Activated B cell treated with CpG ODN at 0.5 μM for 24 hours (primary cell): ENCODE measurements around the gene CNOT6L. TPM values are rescaled to one million over a fixed set of nuclear protein-coding genes. Genes with fewer than 3 reads are reported as not detected.

Experiments
- ATAC-seq: fragments of 200-7000 bp; cut with Tn5 transposase; one replicate; pipeline ENCODE4 v1.10.0; 2021; ENCODE audit warnings: low read depth, mild to moderate bottlenecking, moderate library complexity
- CTCF ChIA-PET: fragments of 350-600 bp; sonication (Branson Sonifier 250); formaldehyde crosslinking; loops from one replicate; lab custom pipeline; 2021; ENCODE audit warnings: antibody characterized with exemption; lab: Charles Lee
- POLR2A ChIA-PET: fragments of 350-600 bp; sonication (Branson Sonifier 250); formaldehyde crosslinking; loops from one replicate; lab custom pipeline; 2021; ENCODE audit warnings: antibody characterized with exemption; lab: Charles Lee
- DNase-seq: peaks from one replicate; pipeline ENCODE4 v3.0.0; 2022
- H3K27ac Mint-ChIP-seq: one replicate; pipeline ENCODE4 v1.8.0; 2020; ENCODE audit warnings: mixed read lengths
- H3K27me3 Mint-ChIP-seq: one replicate; pipeline ENCODE4 v1.8.0; 2021; ENCODE audit warnings: mixed read lengths
- H3K36me3 Mint-ChIP-seq: one replicate; pipeline ENCODE4 v1.8.0; 2021; ENCODE audit warnings: low read depth, mixed read lengths
- H3K4me1 Mint-ChIP-seq: one replicate; pipeline ENCODE4 v1.8.0; 2021; ENCODE audit warnings: mixed read lengths
- H3K4me3 Mint-ChIP-seq: one replicate; pipeline ENCODE4 v1.8.0; 2020; ENCODE audit warnings: mild to moderate bottlenecking, mixed read lengths
- H3K9me3 Mint-ChIP-seq: one replicate; pipeline ENCODE4 v1.8.0; 2020; ENCODE audit warnings: mixed read lengths
- intact Hi-C: fragments of 100-400 bp; cut with micrococcal nuclease; formaldehyde crosslinking; loops from one replicate; pipeline ENCODE4 v1.15.1; 2024
- total RNA-seq: library from RNA; stranded (reverse); gene quantifications from 2 replicates; pipeline ENCODE4 v1.2.3, GENCODE V29; 2022
- TF ChIP-seq, protein P1 (sequence below): fragments of 200-600 bp; IDR thresholded peaks from one replicate; pipeline ENCODE4 v1.8.0; 2022; ENCODE audit warnings: antibody characterized with exemption, mild to moderate bottlenecking

CNOT6L gene
- total RNA-seq, 1 donor from 2014 or later, result 75.3 TPM

DNA sequence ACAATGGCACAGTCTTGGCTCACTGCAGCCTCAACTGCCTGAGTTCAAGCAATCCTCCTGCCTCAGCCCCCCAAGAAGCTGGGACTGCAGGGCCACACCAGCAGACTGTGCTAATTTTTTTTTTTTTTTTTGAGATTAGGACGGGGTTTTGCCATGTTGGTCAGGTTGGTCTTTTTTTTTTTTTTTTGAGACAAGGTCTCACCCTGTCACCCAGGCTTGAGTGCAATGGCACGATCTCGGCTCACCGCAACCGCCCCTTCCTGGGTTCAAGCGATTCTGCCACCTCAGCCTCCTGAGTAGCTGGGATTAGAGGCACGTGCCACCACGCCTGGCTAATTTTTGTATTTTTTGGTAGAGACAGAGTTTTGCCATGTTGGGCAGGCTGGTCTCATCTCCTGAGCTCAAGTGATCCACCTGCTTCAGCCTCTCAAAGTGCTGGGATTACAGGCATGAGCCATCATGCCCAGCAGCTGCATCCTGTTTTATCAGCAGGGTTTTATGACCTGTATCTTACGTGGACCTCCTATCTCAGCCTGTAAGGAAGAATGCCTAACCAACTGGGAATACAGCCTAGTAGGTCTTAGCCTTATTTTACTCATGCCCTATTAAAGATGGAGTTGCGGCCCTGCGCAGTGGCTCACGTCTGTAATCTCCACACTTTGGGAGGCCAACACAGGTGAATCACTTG is 30.3 kb upstream of the CNOT6L start:
- TF ChIP-seq, protein P1, sequence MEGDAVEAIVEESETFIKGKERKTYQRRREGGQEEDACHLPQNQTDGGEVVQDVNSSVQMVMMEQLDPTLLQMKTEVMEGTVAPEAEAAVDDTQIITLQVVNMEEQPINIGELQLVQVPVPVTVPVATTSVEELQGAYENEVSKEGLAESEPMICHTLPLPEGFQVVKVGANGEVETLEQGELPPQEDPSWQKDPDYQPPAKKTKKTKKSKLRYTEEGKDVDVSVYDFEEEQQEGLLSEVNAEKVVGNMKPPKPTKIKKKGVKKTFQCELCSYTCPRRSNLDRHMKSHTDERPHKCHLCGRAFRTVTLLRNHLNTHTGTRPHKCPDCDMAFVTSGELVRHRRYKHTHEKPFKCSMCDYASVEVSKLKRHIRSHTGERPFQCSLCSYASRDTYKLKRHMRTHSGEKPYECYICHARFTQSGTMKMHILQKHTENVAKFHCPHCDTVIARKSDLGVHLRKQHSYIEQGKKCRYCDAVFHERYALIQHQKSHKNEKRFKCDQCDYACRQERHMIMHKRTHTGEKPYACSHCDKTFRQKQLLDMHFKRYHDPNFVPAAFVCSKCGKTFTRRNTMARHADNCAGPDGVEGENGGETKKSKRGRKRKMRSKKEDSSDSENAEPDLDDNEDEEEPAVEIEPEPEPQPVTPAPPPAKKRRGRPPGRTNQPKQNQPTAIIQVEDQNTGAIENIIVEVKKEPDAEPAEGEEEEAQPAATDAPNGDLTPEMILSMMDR, result no peak
- Mint-ChIP-seq H3K36me3 (no peaks in the 10 kb centered on the region), H3K27ac (no peak overlapping the region), H3K9me3 (no peaks in the 10 kb centered on the region), H3K4me3 (no peak overlapping the region), H3K27me3 (no peaks in the 10 kb centered on the region), H3K4me1 (peaks cover 22% of the 10 kb centered on the region)
- intact Hi-C loops, result no loop called here
- no peak for DNase-seq
- ATAC-seq, result no peak
- CTCF ChIA-PET, result no interaction called here
- POLR2A ChIA-PET, result interaction anchor here (1.0 to 1.4 kb wide), 2 partner anchors 13 to 29 kb away, joined by 5 to 6 read pairs; partner anchors contain the start of gene MRPL1

DNA sequence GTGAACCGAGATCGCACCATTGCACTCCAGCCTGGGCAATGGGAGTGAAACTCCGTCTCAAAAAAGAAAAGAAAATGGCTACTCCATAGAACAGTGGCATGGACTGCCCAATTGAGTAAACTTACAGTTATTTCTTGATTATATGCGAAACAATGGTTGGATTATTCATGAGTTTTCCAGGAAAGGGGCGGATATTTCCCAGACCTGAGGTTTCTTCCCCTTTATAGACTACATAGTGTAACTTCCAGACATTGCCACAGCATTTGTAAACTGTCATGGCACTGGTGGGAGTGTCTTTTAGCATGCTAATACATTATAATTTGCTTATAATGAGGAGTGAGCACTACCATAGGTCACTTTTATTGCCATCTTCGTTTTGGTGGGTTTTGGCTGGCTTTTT is 29.3 kb upstream of the CNOT6L start:
- Mint-ChIP-seq H3K4me1 (peaks cover 13% of the 10 kb centered on the region), H3K27ac (no peak overlapping the region), H3K4me3 (no peak overlapping the region), H3K9me3 (no peaks in the 10 kb centered on the region), H3K27me3 (no peaks in the 10 kb centered on the region), H3K36me3 (no peaks in the 10 kb centered on the region)
- no peak for DNase-seq
- TF ChIP-seq, protein P1, result no peak
- ATAC-seq, result no peak
- POLR2A ChIA-PET, result interaction anchor here (1.0 kb wide), 1 partner anchor 28 kb away, joined by 5 read pairs; no protein-coding TSS in a partner anchor
- intact Hi-C loops, result no loop called here
- CTCF ChIA-PET, result no interaction called here

DNA sequence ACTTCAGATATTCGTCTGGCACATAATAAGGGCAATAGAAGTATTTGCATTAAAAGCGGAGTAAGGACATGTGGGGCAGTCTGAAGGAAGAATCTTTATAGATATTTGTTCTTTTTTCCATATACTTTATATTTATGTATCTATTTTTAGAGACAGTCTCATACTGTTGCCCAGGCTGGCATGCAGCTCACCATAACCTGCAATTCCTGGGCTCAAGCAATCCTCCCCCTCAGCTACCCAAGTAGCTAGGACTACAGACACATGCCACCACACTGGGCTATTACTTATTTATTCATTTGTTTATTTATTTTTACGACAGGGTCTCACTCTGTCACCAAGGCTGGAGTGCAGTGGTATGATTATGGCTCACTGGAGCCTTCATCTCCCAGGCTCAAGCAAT is 26.8 kb upstream of the CNOT6L start:
- no peaks in the 10 kb centered on the region for H3K9me3 Mint-ChIP-seq
- intact Hi-C loops, result no loop called here
- H3K36me3 Mint-ChIP-seq, result no peaks in the 10 kb centered on the region
- ChIA-PET POLR2A (no interaction called here), CTCF (no interaction called here)
- H3K4me1 Mint-ChIP-seq, result no peaks in the 10 kb centered on the region
- no peaks in the 10 kb centered on the region for H3K27me3 Mint-ChIP-seq
- no peak overlapping the region for H3K4me3 Mint-ChIP-seq
- no peak for ATAC-seq
- TF ChIP-seq, protein P1, result no peak
- no peak for DNase-seq
- H3K27ac Mint-ChIP-seq, result no peak overlapping the region

DNA sequence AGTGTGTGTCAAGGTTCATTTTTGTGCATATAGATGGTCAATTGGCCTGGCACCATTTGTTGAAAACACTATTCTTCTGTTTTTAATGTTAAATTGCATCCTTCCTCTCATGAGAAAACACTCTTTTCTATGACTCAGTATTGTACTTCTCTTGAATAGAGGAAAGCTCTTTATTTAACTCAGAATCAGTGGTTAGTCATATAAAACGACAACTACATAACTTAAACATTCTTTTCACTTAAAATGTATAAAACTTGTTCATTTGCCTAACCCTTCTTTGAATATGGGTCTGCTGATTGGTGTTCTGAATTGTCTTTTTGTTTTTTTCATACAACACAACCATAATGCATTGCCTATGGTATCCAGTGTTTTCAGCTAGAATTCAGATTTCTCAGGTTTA is 26.2 kb upstream of the CNOT6L start:
- H3K36me3 Mint-ChIP-seq, result no peaks in the 10 kb centered on the region
- H3K4me3 Mint-ChIP-seq, result no peak overlapping the region
- H3K9me3 Mint-ChIP-seq, result no peaks in the 10 kb centered on the region
- TF ChIP-seq, protein P1, result no peak
- DNase-seq (no peak), ATAC-seq (no peak)
- ChIA-PET POLR2A (no interaction called here), CTCF (no interaction called here)
- H3K27ac Mint-ChIP-seq, result no peak overlapping the region
- H3K27me3 Mint-ChIP-seq, result no peaks in the 10 kb centered on the region
- H3K4me1 Mint-ChIP-seq, result no peaks in the 10 kb centered on the region
- intact Hi-C loops, result no loop called here

DNA sequence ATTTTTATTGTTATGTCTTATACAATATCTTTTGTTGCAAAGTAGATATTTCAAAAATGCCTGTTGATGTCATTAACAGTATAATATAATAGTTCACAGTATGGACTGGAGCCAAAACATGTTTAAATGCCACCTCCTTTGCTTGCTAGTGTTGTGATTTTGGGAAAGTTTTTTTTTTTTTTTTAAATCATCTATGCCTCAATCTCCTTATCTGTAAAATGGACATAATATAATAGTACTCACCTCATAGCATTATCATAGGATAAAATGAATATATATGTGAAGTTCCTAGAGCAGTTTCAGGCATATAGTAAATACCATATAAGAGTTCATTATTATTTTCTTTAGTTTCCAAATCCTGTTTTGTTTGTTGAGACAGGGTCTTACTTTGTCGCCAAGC is 25.2 kb upstream of the CNOT6L start:
- intact Hi-C loops, result no loop called here
- ATAC-seq (no peak), DNase-seq (no peak)
- Mint-ChIP-seq H3K4me1 (no peaks in the 10 kb centered on the region), H3K9me3 (no peaks in the 10 kb centered on the region), H3K36me3 (no peaks in the 10 kb centered on the region), H3K4me3 (no peak overlapping the region), H3K27me3 (no peaks in the 10 kb centered on the region), H3K27ac (no peak overlapping the region)
- ChIA-PET POLR2A (no interaction called here), CTCF (no interaction called here)
- TF ChIP-seq, protein P1, result no peak
